Smooth muscle cell (in vitro differentiated cells): Measurements from ENCODE around the gene BEST4. TPM values are rescaled to one million over a fixed set of nuclear protein-coding genes. Genes with fewer than 3 reads are reported as not detected.

Experiments
- DNase-seq: peaks from one replicate; lab custom pipeline; 2025; ENCODE audit not compliant: unreplicated experiment; lab: John Stamatoyannopoulos, UW
- H2AFZ ChIP-seq: fragments of 200-600 bp; sonication (generic); 2 replicates; pipeline ENCODE4 v1.6.0; 2016; ENCODE audit warnings: antibody characterized with exemption, low read depth, mild to moderate bottlenecking
- H3F3A ChIP-seq: fragments of 200-600 bp; sonication (generic); 2 replicates; pipeline ENCODE4 v1.6.0; 2017; ENCODE audit warnings: antibody characterized with exemption, low read depth
- H3K27ac ChIP-seq: fragments of 200-600 bp; sonication (generic); 2 replicates; pipeline ENCODE4 v1.5.1; 2016; ENCODE audit warnings: low read depth, mild to moderate bottlenecking
- H3K27me3 ChIP-seq: fragments of 200-600 bp; sonication (generic); 2 replicates; pipeline ENCODE4 v1.6.1; 2016; ENCODE audit warnings: low read depth, mild to moderate bottlenecking
- H3K36me3 ChIP-seq: fragments of 200-600 bp; sonication (generic); 2 replicates; pipeline ENCODE4 v1.5.1; 2016; ENCODE audit warnings: low read depth
- H3K4me1 ChIP-seq: fragments of 200-600 bp; sonication (generic); 2 replicates; pipeline ENCODE4 v1.5.1; 2016; ENCODE audit warnings: low read depth
- H3K4me2 ChIP-seq: fragments of 200-600 bp; sonication (generic); 2 replicates; pipeline ENCODE4 v1.6.0; 2016; ENCODE audit warnings: mild to moderate bottlenecking
- H3K4me3 ChIP-seq: fragments of 200-600 bp; sonication (generic); 2 replicates; pipeline ENCODE4 v1.5.1; 2016; ENCODE audit warnings: mild to moderate bottlenecking
- H3K79me2 ChIP-seq: fragments of 200-600 bp; sonication (generic); 2 replicates; pipeline ENCODE4 v1.6.0; 2016; ENCODE audit warnings: low read depth, mild to moderate bottlenecking
- H3K9ac ChIP-seq: fragments of 200-600 bp; sonication (generic); 2 replicates; pipeline ENCODE4 v1.6.0; 2016; ENCODE audit warnings: low read depth
- H3K9me3 ChIP-seq: fragments of 200-600 bp; sonication (generic); replicated peaks from 2 replicates; pipeline ENCODE4 v1.5.1; 2016; ENCODE audit warnings: low read depth
- H4K20me1 ChIP-seq: fragments of 200-600 bp; sonication (generic); 2 replicates; pipeline ENCODE4 v1.6.0; 2016; ENCODE audit warnings: low read depth
- CTCF ChIP-seq: fragments of 200-600 bp; sonication (generic); IDR thresholded peaks from 2 replicates; pipeline ENCODE4 v1.5.1; 2017; ENCODE audit warnings: borderline replicate concordance, mild to moderate bottlenecking, antibody characterized with exemption; ENCODE audit not compliant: insufficient read depth, poor library complexity, severe bottlenecking
- WGBS: methylation state at CpG from one replicate; pipeline ENCODE4 v1.1.7; 2016; ENCODE audit warnings: low lambda C conversion rate; 5-methylcytosine and 5-hydroxymethylcytosine counted together
- polyA plus RNA-seq: library from polyadenylated mRNA; unstranded; fragments of >200 nt; fragmentation: Nextera tagmentation; extraction: Ambion mirVana; gene quantifications from 2 replicates; pipeline ENCODE4 v1.2.1, GENCODE V29; 2016
- total RNA-seq: library from RNA; depleted of rRNA; stranded (reverse); fragments of >200 nt; gene quantifications from 2 replicates; pipeline ENCODE4 v1.2.3, GENCODE V29; 2014

Gene BEST4
- total and polyA plus RNA-seq, 2 experiments from 2014 or later = 0.54 to 0.78 TPM

- Histone ChIP-seq H2AFZ (no peak overlapping the region), H3K4me3 (peak overlapping the region; percentile 40), H3K27me3 (no peaks in the 10 kb centered on the region), H3K4me2 (peak overlapping the region; percentile 91), H3K9me3 (no peaks in the 10 kb centered on the region), H3K36me3 (no peaks in the 10 kb centered on the region), H3K27ac (peak overlapping the region; percentile 100), H3K9ac (peak overlapping the region; percentile 98), H4K20me1 (peaks cover 18% of the 10 kb centered on the region), H3K4me1 (peaks cover 48% of the 10 kb centered on the region), H3K79me2 (peaks cover 21% of the 10 kb centered on the region), H3F3A (peaks cover 38% of the 10 kb centered on the region)
- no peak for TF ChIP-seq CTCF
- DNase-seq = no peak
- 78% methylated on average over 12 of the region's 12 CpGs for WGBS
These were observed 22.3 kb upstream of the BEST4 start for GRCh38 chr1:44810101-44810761.

GRCh38 chr1:44808938-44809917, 21.3 kb upstream of the BEST4 start:
- DNase-seq = no peak
- no peaks in the 10 kb centered on the region for H3K36me3 ChIP-seq
- H3K4me1 ChIP-seq = peaks cover 48% of the 10 kb centered on the region
- no peaks in the 10 kb centered on the region for H3K27me3 ChIP-seq
- peaks cover 18% of the 10 kb centered on the region for H4K20me1 ChIP-seq
- peaks cover 25% of the 10 kb centered on the region for H3K79me2 ChIP-seq
- H3K27ac ChIP-seq = peak overlapping the region; percentile 100
- 33% methylated on average over 6 of the region's 6 CpGs for WGBS
- H3F3A ChIP-seq = peaks cover 37% of the 10 kb centered on the region
- peak overlapping the region; percentile 98 for H3K9ac ChIP-seq
- H2AFZ ChIP-seq = no peak overlapping the region
- H3K4me2 ChIP-seq = peak overlapping the region; percentile 91
- no peak for TF ChIP-seq CTCF
- no peaks in the 10 kb centered on the region for H3K9me3 ChIP-seq
- H3K4me3 ChIP-seq = peak overlapping the region; percentile 40

GRCh38 chr1:44808063-44808937, 20.3 kb upstream of the BEST4 start, which contains the start of gene BTBD19:
BTBD19 (plus strand) TSS chr1:44808523; CDS start chr1:44808821, 298 bp downstream.
- Histone ChIP-seq H3K79me2 (peaks cover 32% of the 10 kb centered on the region), H3K4me2 (peak within 1 kb of the TSS; percentile 91), H3K27ac (peak within 1 kb of the TSS; percentile 100), H3K4me3 (peak within 1 kb of the TSS; percentile 40), H2AFZ (no peak within 1 kb of the TSS), H3K36me3 (no peaks in the 10 kb centered on the region), H4K20me1 (peaks cover 22% of the 10 kb centered on the region), H3K27me3 (no peaks in the 10 kb centered on the region), H3K9ac (peak within 1 kb of the TSS; percentile 98), H3K9me3 (no peaks in the 10 kb centered on the region), H3K4me1 (peaks cover 48% of the 10 kb centered on the region), H3F3A (peaks cover 37% of the 10 kb centered on the region)
- peak; percentile 85 for DNase-seq
- WGBS = 30% methylated on average over 16 of the region's 23 CpGs
- no peak for TF ChIP-seq CTCF
